HG03378 (cell line): Measurements from ENCODE around the gene DNAJC5.

Experiments
- ATAC-seq: cut with Tn5 transposase; IDR thresholded peaks from one replicate; pipeline ENCODE4 v1.9.1; 2021; ENCODE audit warnings: mild to moderate bottlenecking, moderate library complexity; ENCODE audit not compliant: unreplicated experiment

The DNAJC5 gene

DNA sequence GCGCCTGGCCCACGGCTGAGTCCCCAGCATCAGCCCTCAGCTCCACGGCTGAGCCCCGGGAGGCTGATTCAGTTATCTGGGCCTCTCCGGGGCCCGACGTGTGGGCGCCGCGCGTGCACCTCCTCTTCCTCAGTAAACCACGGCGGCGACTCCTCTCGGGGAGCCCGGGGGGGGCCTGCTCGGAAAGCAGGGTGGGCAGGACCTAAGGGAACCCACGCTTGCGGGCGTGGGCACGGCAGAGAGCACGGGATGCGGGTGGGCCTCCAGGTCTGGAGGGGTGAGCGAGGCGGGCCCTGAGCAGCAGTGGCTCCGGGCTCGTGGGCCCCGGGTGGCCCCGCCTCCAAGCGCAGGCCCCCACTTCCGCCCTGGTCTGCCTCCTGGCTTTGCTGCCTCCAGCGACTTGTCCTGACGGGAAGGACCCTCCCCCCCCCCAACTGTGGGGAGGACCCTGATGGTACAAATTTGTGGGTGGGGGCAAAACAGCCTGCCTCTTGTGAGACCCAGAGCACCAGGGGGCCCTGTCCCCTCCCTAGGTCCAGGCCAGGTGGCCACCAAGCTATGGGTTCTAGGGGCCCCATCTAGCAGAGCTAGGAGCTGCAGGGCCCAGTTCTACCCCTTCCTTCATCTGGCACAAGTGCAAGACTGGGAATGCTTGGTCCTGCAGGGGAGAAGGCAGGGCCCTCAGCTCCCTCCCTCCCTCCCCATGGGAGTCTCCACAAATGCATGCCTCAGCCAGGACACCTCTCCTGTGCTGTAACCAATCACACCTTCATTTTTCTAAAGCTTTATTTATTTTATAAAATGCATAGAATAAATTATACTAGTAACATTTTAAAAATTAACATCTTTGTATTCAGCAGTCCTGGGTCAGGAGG lies 44.4 kb downstream of the DNAJC5 start:
- no peak for ATAC-seq

DNA sequence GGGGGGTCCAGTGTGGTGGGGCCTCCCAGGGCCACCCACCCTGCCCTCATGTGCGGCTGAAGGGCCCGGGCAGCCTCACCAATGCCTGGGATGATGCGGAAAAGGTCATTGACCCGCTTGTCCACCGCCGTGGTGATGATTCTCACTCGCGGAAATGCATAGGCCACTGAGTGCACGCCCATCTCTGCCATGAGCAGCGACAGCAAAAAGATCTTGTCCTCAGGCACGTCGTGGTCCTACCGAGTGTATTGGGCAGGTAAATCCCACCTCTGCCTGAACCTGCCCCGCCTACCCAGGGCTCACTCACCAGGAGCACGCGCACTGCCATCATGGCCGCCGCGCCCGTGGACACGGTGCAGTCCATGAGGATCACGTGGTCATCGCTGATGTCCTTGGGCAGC lies 45.1 kb downstream of the DNAJC5 start:
- ATAC-seq = no peak

DNA sequence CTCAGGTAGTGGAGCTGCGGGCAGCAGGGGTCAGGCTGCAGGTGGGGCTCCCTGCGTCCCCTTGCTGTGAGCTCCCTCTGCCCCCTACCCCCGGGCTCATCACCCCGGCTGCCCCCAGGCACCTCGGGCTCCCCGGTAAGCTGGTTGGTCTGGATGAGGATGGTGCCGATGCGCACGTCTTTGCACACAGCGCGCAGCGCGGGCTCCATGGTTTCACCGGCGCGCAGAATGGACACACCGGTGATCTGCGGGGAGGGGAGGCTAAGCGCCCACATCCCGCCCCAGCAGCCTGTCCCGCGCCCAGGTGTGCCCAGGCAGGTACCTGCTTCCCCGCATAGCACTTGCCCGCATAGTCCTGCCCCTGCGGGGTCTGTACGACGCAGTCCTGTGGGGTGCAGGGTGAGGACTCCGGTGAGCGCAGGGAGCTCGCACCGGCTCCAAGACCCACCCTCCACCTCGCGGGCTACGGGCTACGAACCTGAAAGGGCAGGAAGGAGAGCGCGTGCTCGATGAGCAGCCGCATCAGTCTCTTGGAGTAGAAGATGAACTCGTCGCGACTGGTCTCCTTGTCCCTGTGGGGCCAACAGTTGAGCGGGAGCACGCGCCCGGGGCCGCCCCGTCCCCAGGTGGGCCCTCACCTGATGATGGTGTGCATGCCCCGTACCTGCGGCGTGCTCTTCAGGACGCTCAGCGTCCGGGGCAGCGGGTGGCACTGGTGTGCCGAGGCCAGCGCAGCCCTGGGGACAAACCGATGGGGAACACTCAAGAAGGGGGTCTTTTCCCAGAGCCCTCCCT lies 45.7 kb downstream of the DNAJC5 start:
- ATAC-seq = no peak

DNA sequence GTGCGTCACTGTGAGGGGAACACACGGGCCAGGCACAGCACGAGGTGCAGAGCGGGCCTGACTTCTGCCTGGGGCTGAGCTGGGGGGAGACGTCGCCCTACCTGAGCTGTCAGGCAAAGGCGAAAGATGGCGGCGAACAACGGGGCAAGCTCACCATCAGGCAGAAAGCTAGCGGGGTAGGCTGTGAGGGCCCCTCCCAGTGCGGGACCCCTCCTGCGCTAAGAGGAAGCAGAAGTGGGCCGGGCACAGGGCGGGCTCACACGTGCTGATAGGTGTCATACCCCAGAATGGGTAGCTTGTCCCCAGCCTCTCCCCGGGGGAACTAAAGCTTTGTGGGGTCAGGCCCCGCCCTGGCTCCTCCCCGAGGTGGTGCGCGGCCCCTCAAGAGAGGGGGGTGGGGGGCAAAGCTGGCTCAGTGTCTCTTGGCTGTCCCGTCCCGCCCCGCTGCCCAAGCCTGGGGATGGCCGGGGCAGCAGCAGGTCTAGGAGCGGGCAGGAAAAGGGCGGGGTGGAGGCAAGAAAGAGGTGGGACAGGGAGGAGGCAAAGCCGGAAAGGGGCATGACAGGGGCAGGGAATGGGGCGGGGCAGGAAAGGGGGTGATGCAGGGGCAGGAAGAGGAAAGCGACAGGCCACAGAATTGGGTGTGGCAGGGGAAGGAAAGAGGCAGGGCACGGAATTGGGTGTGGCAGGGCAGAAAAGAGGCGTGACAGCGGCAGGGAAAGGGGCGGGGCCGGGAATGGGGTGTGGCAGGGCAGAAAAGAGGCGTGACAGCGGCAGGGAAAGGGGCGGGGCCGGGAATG lies 46.6 kb downstream of the DNAJC5 start:
- no peak for ATAC-seq

DNA sequence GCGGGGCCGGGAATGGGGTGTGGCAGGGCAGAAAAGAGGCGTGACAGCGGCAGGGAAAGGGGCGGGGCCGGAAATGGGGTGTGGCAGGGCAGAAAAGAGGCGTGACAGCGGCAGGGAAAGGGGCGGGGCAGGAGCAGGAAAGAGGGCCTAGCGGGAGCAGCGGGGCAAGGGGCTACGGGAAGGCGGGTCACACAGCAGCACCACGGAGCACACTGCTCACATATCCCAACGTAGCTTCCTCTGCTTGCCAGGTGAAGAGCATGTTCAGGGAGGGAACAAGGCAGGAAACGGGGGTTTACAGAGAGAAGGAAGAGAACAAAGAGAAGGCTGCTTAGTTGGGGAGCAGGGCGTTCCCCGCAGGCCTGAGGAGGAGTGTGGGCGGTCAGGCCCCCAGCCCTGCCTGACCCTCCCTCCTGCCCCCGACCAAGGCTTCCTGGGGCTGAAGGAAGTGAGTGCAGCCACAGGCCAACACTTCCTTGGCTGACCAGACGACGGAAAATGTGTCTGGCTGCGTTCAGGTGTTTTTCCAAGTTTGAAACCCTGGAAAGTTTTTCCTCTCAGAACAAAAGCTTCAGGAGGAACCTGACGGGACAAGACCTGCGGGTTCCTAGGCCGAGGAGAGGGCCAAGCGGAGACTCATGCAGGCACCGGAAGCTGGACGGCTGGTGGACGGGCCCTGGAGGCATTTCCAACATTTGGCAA lies 47.5 kb downstream of the DNAJC5 start:
- ATAC-seq = no peak

DNA sequence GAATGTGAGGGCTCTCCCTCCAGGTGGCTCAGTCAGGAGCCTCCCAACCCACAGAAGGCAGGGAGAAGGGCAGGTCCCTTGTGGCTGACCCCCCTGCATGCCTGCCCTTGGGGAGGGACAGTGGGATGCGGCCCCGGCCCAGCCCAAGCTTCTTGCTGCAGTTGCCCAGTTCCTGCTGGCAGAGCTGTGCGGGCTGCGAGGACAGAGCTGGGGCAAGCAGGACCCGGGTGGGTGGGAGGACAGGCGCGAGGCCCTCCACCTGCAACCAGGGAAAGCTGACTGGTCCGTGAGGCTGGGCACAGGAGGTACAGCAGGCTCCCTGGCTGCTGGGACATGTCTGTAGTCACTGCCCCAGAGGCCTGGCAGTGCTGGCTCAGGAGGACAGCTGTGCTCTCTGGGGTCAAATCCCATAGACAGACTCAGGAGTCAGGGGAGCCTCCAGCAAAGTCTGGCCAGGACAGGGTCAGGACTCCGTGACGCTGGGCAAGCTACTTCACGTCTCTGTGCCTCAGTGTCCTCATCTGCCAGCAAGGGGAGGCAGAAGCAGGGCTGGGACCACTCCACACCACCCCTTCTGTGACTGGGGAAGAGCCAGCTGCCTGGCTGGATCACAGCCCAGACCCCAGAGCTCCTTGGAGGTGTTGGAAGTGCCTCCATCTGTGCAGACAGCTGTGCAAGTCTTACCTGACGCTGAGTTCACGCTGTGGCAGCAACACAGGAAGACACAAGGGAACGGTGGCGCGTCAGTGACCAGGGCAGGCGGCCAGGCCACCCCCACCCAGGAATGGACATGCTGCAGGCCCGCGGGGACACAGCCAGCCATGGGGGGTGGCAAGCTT lies 48.3 kb downstream of the DNAJC5 start:
- no peak for ATAC-seq

DNA sequence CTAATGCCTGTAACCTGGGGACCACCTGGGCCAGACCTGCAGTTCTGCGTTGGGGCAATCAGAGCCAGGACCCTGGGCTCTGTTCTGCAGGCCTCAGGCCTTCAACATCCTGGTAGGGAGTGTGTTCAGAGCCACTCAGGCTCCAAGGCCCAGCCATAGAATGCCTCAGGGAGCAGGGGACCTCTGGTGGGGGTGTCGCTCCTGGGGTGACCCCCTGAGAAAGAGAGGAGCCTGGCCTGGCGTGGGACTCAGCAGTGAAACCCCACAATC lies 48.8 kb downstream of the DNAJC5 start:
- no peak for ATAC-seq

DNA sequence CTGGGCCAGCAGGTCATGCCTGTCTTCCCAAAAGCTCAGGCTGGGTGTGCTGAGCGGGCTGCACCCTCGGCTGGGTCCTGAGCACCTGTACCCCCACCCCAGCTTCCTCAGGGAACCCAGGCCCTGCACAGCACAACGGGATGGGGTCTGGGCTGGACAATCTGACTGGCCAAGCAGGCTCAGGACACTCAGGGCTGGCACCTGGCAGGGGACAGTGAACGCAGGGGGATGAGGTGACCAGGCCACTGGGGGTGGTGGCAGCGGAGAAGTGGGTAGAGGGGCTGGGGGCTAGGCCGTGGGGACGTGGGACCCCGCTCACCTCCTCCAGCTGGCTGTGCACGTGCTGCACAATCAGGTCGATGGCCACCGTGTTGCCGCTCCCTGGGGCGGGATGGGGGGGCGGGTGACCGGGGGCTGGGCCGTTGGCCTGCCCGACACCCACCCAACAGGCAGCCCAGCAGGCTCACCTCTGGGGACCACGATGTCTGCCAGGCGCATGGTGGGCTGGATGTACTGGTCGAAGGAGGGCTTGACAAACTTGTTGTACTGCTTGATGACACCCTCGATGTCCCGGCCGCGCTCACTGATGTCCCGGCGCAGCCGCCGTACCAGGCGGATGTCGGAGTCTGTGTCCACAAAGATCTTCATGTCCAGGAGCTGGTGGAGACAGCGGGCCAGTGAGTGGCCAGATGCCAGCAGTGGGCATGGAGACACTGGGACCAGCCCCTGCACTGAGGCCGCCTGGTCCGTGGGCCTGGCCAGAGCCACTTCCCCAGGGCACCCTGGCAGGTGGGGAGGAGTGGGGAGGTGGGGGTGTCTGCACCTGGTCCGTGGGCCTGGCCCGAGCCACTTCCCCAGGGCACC lies 49.4 kb downstream of the DNAJC5 start:
- ATAC-seq = no peak

DNA sequence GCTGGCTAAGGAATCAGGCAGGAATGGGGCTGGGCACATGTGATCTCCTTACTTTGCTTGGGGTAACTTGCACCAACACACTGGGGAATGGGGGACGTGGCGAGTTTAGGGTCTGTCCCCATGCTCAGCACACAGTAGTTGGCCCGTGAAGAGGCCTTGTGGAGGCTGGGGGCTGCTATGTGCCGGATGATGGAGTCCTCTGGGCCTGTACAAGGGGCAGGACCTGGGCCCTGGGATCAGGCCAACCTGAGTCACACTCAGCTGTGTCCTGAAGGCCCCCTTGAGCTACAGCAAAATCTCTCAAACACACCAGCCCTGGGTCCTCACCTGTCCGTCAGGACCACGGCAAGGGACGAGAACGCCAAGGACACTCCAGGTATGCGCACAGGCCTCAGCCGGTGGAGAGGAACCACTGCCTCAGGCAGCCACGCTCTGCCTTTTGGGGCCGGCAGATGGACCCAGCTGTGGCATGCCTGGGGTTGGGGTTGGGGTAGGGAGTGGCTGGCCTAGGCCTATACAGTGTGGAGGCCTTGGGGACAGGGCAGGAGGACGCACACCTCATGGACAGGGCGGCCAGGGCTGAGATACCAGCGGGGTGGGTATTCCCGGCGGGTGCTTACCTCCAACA lies 50.2 kb downstream of the DNAJC5 start:
- no peak for ATAC-seq

DNA sequence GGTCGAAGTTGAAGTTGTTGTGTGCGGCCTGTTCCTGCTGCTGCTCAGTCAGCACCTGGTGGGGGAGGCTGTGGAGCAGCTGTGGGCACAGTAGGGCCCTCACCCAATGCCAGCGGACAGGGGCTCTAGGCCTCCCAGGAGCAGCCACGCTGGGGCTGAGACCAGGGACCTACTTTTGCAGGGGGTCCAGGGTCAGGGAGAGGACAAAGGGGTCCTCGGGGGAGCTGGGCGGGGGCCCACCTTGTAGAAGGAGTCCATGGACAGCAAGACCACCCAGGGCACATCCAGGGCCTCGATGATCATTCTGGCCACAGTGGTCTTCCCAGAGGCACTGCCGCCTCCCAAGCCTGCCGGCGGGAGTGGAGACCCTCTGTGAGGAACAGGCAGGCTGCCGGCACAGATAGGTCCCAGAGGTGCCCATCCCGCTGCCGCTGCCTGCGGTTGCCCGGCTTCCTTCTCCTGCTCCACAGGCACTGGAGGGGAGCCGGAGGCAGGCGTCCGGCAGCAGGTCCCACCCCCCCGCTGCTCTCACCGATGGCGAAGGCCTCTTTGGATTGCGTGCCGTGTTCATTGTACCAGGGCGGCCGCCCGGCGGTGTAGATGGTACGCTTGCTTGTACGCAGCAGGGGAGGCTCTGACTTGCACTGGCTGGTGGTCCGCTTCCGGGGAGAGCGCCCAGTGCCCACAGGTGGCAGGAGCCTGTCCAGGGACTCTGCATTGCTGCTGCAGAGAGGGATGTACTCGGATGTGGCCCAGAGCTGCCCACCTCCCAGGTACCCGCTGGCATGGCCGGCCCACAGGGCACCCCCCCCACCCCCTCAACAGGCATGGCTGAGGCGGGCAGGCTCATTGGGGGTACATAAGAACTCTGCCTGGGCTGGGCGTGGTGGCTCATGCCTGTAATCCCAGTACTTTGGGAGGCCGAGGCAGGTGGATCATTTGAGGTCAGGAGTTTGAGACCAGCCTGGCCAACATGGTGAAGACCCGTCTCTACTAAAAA lies 51.3 kb downstream of the DNAJC5 start:
- no peak for ATAC-seq

DNA sequence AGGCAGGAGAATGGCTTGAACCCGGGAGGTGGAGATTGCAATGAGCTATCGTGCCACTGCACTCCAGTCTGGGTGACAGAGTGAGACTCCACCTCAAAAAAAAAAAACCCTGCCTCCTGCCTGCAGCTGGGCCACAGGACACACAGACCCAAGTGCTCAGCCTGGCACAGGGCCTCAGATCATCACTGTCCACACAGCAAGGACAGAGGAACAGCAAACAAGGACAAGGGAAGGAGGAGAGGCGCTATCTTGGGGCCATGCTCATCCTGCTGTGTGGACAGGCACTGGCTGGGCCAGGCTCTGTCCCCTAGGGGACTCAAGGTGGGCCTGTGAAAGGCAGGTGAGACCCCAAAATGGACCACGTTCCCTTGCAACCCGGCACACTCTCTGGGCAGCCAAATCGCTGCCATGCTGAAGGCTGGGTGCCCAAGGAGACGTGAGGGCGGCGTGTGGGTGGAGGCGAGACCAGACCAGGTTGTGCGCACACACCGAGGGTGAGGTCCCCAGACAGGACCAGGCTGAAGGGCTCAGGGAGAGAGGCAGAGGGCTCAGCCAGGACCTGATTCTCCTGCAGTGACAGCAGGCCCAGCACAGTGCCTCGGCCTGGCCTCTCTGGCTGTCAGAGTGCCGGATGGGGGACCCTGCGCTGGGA lies 52.2 kb downstream of the DNAJC5 start:
- ATAC-seq = no peak

DNA sequence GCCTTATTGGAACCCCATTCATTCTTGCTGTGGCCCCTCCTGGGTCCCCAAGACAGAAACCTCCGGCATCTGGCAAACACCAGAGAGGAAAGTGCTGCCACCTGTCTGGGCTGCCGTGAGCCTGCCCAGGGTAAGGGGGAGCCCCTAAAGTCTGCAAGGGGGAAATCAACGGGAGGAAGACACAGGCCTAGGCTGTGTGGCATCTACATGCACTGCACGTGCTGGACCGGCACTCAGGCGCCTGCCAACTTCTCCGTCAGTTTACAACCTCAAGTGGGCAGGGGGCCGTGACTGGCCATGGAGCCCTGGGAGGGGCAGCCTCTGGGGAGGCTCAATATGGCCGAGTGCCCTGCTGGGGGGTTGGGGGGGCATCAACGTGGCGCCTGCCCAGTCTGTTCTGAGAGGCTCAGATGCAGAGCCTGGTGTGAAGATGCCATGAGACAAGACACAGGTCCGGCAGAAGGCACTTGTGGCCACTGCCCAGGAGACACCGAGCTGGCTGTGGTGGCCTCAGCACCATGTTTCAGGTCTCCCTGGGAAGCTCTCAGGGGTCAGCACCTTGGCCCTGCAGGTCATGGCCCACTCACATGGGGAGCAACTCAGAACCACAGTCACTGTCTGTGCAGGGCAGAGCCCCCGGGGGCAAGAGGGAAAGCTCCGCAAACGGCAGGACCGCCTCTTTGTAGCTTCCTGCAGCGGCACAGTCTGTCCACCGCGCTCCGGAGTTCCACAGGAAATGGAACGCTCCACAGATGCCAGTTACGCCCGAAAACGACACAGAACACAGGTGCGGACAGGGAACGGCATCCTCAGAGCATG lies 52.9 kb downstream of the DNAJC5 start:
- ATAC-seq = no peak

DNA sequence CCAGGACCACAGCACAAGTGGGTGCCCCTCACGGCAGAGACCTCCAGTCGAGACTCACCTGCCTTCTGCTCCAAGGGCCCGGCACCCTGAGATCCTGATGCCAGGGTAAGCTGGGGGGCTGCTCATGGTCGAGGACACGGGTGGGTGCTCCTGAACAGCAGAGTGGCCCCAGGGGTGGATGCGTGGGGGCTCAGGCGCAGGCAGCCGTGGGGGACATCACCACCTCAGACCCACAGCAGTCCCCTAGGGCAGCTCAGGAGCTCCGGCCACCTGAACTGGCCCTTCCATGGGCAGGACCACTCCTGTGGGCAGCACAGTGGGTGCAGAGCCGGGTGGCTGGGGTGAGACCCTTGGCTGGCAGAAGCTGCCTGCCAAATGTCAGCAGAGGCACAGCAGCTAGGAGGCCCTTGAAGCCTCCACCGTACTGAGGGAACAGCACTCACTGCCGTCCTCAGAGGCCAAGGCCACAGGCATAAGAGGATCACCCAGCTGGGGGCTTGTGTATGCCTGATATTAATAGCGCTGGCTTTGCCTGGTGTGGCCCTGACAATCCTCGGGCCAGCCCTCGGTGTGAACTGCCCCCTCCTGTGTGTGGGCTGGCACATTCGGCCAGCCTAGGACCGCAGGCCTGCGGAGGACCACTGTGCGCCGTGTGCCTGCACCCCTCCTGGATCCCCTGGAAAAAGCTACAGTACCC lies 55.9 kb downstream of the DNAJC5 start:
- no peak for ATAC-seq

DNA sequence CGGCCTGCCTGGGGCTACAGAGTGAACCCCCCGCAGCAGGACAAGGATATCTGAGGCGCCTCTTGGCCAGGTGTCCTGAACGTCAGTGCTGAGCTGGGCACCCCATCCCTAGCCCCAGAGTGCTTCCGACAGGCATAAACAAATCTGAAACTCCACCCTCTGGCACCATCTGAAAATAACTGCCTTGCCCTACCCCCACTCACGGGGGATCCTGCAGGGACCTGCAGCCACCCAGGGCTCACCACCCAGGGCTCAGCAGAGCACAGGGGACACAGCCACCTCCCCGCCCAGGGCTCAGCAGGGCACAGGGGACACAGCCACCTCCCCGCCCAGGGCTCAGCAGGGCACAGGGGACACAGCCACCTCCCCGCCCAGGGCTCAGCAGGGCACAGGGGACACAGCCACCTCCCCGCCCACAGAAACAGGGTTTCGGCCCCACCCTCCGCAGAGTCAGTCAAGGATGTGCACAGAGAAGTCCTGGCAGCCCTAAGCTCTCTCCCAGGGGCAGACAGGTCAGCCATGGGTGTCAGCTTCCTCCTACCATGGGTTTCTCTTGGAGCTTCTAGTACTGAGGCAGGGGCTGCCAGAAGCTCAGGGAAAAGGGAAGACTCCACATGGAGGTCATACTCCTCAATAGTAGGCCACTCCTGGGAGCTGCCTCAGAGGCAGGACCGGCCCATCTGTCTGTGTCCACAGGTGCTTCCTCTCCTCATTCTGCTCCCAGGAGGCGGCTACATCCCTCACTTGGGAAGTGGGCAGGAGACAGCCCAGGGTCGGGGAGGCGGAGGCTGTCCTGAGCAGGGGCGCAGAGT lies 56.7 kb downstream of the DNAJC5 start:
- no peak for ATAC-seq

DNA sequence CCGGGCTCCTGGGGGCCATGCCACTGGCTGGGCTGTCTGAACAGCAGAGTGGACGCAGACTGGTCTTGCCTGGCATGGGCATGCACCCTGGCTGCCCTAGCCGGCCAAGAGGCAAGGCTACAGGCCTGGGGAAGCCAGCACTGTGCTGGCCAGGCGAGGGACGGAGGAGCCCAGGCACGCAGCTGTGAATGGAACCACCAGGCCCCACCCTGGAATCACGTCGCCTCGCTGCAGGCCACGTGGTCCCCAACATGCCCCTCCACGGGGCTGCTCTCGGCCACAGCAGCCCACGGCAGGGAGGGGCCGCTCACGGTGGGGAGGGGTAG lies 57.2 kb downstream of the DNAJC5 start:
- no peak for ATAC-seq
